Spleen (tissue), 11 donors: ENCODE results near the gene CRHR2. TPM values are rescaled to one million over a fixed set of nuclear protein-coding genes. Genes with fewer than 3 reads are reported as not detected.

Experiments used
- DNase-seq: peaks from one replicate; pipeline ENCODE4 v3.0.0-alpha.2; 2020
- H3K27ac ChIP-seq, 8 donors: fragments of 200-600 bp; sonication (generic) in 7 of 8; 1 replicate in 4 of 8; 2 replicates in 4 of 8; pipeline versions ENCODE4 v1.5.0 to v1.8.0; 2016 to 2021; ENCODE audit warnings: inconsistent platforms in 4 of 8, mild to moderate bottlenecking in 4 of 8, moderate library complexity in 1 of 8
- H3K27me3 ChIP-seq, 7 donors: fragments of 200-600 bp; sonication (generic) in 6 of 7; replicated peaks in 1 of 7; 1 replicate in 4 of 7; 2 replicates in 3 of 7; pipeline versions ENCODE4 v1.5.0 to v1.8.0; 2016 to 2021; ENCODE audit warnings: inconsistent platforms in 3 of 7, mild to moderate bottlenecking in 1 of 7
- H3K36me3 ChIP-seq, 6 donors: fragments of 200-600 bp; sonication (generic) in 5 of 6; 1 replicate in 4 of 6; 2 replicates in 2 of 6; pipeline versions ENCODE4 v1.5.0 to v1.8.0; 2016 to 2021; ENCODE audit warnings: inconsistent platforms in 2 of 6
- H3K4me1 ChIP-seq, 6 donors: fragments of 200-600 bp; sonication (generic) in 5 of 6; 1 replicate in 3 of 6; 2 replicates in 3 of 6; pipeline versions ENCODE4 v1.5.0 to v1.8.0; 2016 to 2021; ENCODE audit warnings: inconsistent platforms in 3 of 6
- H3K4me3 ChIP-seq, 8 donors: fragments of 200-600 bp; sonication (generic) in 7 of 8; 1 replicate in 4 of 8; 2 replicates in 4 of 8; pipeline versions ENCODE4 v1.5.0 to v1.8.0; 2016 to 2021; ENCODE audit warnings: inconsistent platforms in 4 of 8, mild to moderate bottlenecking in 4 of 8, moderate library complexity in 2 of 8
- H3K9me3 ChIP-seq, 8 donors: fragments of 200-600 bp; sonication (generic) in 7 of 8; 1 replicate in 4 of 8; 2 replicates in 4 of 8; pipeline versions ENCODE4 v1.5.0 to v1.8.0; 2016 to 2021; ENCODE audit warnings: inconsistent platforms in 4 of 8
- CTCF ChIP-seq, 11 experiments: fragments of 200-600 bp in 7 of 11; fragments of 450-650 bp in 4 of 11; sonication (generic) in 4 of 11; IDR thresholded peaks in 8 of 11; conservative IDR thresholded peaks in 3 of 11; 1 replicate in 7 of 11; 2 replicates in 4 of 11; pipeline versions ENCODE4 v1.4.0 to v1.8.0; 2016 to 2021; ENCODE audit warnings: antibody characterized with exemption in 11 of 11, inconsistent platforms in 4 of 11, mild to moderate bottlenecking in 1 of 11
- POLR2A ChIP-seq, 3 donors: fragments of 450-650 bp; IDR thresholded peaks; one replicate each; pipeline ENCODE4 v1.5.1; 2017; ENCODE audit warnings: antibody characterized with exemption in 3 of 3, mild to moderate bottlenecking in 1 of 3
- POLR2AphosphoS5 ChIP-seq, 3 donors: sonication (generic); formaldehyde crosslinking; IDR thresholded peaks; one replicate each; pipeline ENCODE4 v1.5.1; 2017; ENCODE audit warnings: antibody characterized with exemption in 3 of 3
- WGBS, 5 donors: extraction: QIAGEN DNeasy Blood & Tissue Kit in 3 of 5; methylation state at CpG; one replicate each; pipeline versions ENCODE4 v1.1.5 to v1.1.7; 2013 to 2018; 5-methylcytosine and 5-hydroxymethylcytosine counted together
- intact Hi-C: fragments of 100-400 bp; cut with DNase I; formaldehyde crosslinking; loops from one replicate; pipeline ENCODE4 v1.15.0; 2023; ENCODE audit warnings: low total_unique reads
- polyA plus RNA-seq, 3 donors: library from polyadenylated mRNA; stranded (reverse); fragments of 200-250 nt; gene quantifications; one replicate each; pipeline ENCODE4 v1.2.1, GENCODE V29; 2013
- total RNA-seq, 7 donors: library from RNA; depleted of rRNA in 3 of 7; stranded (reverse); fragments of >200 nt in 3 of 7; fragmentation: NEBNext Ultra II Directional in 4 of 7; extraction: Animal tissue kit (Norgen Biotek cat#: 25700) in 4 of 7; gene quantifications; one replicate each; pipeline versions ENCODE4 v1.1.0 to v1.2.1, GENCODE V29; 2016 to 2021
- donor health status: healthy with polysubstance abuse.
- donor health status: DM: no; HTN: no; CAD: no; lungs with moderate emphysema.
- donor health status: DM: no; HTN: no; CAD: no.
- donor health status: Bipolar disorder and iron deficiency.
- donor health status: healthy.
- donor health status: DM: no; HTN: no; CAD: no.
- donor health status: DM: yes; HTN: yes; CAD: no.

CRHR2 gene
- total and polyA plus RNA-seq, 10 donors, result not detected

GRCh38 chr7:30707391-30708357, 25.4 kb upstream of the CRHR2 start:
- DNase-seq, result peak; percentile 57
- 77 to 85% (median 79%) methylated on average over 16 of the region's 16 CpGs for WGBS, 5 donors

GRCh38 chr7:30706908-30707307, 24.7 kb upstream of the CRHR2 start:
- WGBS, 5 donors, result 79 to 87% (median 82%) methylated on average over 6 of the region's 6 CpGs
- TF ChIP-seq POLR2AphosphoS5 (IDR thresholded peaks at IDR 0.05) (no peak), CTCF (IDR thresholded peaks at IDR 0.05 in 8 of 11, conservative IDR thresholded peaks at IDR 0.05 in 3 of 11) (no peak), POLR2A (IDR thresholded peaks at IDR 0.05) (no peak)
- Histone ChIP-seq H3K9me3 (no peaks in the 10 kb centered on the region), H3K4me3 (no peak overlapping the region), H3K27ac (no peak overlapping the region), H3K36me3 (no peaks in the 10 kb centered on the region), H3K27me3 (peaks cover 0 to 2% (median 0%) of the 10 kb centered on the region in 7 donors), H3K4me1 (no peaks in the 10 kb centered on the region)
- intact Hi-C loops, result no loop called here
- DNase-seq, result peak; percentile 42

More at GRCh38 chr7:30707391-30708357, 25.4 kb upstream of the CRHR2 start:
- Histone ChIP-seq H3K4me1 (no peaks in the 10 kb centered on the region), H3K9me3 (no peaks in the 10 kb centered on the region), H3K27ac (no peak overlapping the region), H3K27me3 (no peaks in the 10 kb centered on the region), H3K36me3 (no peaks in the 10 kb centered on the region), H3K4me3 (no peak overlapping the region)
- TF ChIP-seq POLR2A (IDR thresholded peaks at IDR 0.05) (no peak), CTCF (IDR thresholded peaks at IDR 0.05 in 8 of 11, conservative IDR thresholded peaks at IDR 0.05 in 3 of 11) (no peak)
- intact Hi-C loops, result no loop called here

GRCh38 chr7:30706316-30706715, 24.1 kb upstream of the CRHR2 start:
- Histone ChIP-seq H3K4me1 (no peaks in the 10 kb centered on the region), H3K36me3 (no peaks in the 10 kb centered on the region), H3K27ac (no peak overlapping the region), H3K27me3 (peaks cover 0 to 8% (median 0%) of the 10 kb centered on the region in 7 donors), H3K9me3 (no peaks in the 10 kb centered on the region), H3K4me3 (no peak overlapping the region)
- DNase-seq, result peak; percentile 37
- 81 to 94% (median 86%) methylated on average over 6 of the region's 6 CpGs for WGBS, 5 donors
- intact Hi-C loops, result no loop called here
- TF ChIP-seq POLR2AphosphoS5 (IDR thresholded peaks at IDR 0.05), result no peak
- TF ChIP-seq CTCF (IDR thresholded peaks at IDR 0.05 in 8 of 11, conservative IDR thresholded peaks at IDR 0.05 in 3 of 11), result no peak
- no peak for TF ChIP-seq POLR2A (IDR thresholded peaks at IDR 0.05)

GRCh38 chr7:30705596-30705995, 23.3 kb upstream of the CRHR2 start:
- DNase-seq, result peak; percentile 48
- TF ChIP-seq POLR2AphosphoS5 (IDR thresholded peaks at IDR 0.05) (no peak), CTCF (IDR thresholded peaks at IDR 0.05 in 8 of 11, conservative IDR thresholded peaks at IDR 0.05 in 3 of 11) (no peak), POLR2A (IDR thresholded peaks at IDR 0.05) (no peak)
- 79 to 93% (median 89%) methylated on average over 12 to 13 of the region's 13 CpGs for WGBS, 5 donors
- Histone ChIP-seq H3K27ac (no peak overlapping the region), H3K27me3 (peaks cover 0 to 10% (median 0%) of the 10 kb centered on the region in 7 donors), H3K4me1 (no peaks in the 10 kb centered on the region), H3K9me3 (no peaks in the 10 kb centered on the region), H3K36me3 (no peaks in the 10 kb centered on the region), H3K4me3 (no peak overlapping the region)
- intact Hi-C loops, result no loop called here
